ENCODE results near the gene EN2.

The EN2 gene

DNA sequence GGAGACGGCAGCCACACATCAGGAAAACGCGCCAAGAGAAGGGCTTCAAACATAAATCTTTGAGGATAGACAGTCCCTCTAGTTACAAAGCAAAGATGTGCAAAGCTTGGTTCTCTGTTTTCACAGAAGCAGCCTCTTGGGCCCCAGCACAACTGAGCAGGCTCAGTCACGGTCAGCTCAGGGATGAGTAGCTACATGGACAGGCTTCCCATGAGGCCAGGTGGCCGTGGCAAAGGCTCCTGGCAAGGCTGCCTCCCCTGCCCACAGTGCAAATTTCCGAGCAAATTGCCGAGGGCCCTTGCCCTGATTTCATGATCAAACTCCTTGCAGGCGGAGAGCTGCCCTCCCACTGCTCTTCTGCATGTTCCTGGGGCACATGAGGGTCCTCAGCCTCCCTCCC, 37.8 kb upstream of the EN2 start:
- no peak for ATAC-seq (replicated peaks)
- Mint-ChIP-seq H3K9me3 (no peaks in the 10 kb centered on the region), H3K27ac (no peak overlapping the region), H3K4me3 (no peak overlapping the region), H3K4me1 (ENCODE audit: low read depth in 2 of 2) (no peaks in the 10 kb centered on the region), H3K27me3 (peaks cover 42 to 93% of the 10 kb centered on the region in 2 donors), H3K36me3 (ENCODE audit: insufficient read depth) (no peaks in the 10 kb centered on the region)
- DNase-seq = no peak

DNA sequence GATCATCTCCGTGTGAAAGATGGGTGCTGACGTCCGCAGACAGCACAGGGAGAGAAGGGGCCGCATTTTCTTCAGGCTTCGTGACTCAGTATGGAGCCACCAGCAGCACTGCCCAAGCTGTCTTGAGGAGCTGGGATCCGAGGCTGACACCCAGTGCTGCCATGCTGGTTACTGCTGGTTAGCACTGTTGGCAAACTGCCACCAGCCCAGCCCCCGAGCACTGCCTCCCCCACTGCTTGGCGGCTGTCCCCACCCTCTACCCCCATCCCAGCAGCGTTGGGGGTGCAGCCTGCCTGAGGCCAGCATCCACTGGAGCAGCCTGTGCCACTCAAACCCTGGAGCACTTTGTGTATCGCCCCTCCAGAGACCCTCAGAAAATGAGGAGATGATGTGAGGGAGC, 35.8 kb upstream of the EN2 start:
- Mint-ChIP-seq H3K27ac (no peak overlapping the region), H3K4me1 (ENCODE audit: low read depth in 2 of 2) (no peaks in the 10 kb centered on the region), H3K27me3 (peaks cover 47 to 98% of the 10 kb centered on the region in 2 donors), H3K9me3 (no peaks in the 10 kb centered on the region), H3K4me3 (no peak overlapping the region), H3K36me3 (ENCODE audit: insufficient read depth) (no peaks in the 10 kb centered on the region)
- no peak for DNase-seq
- ATAC-seq (replicated peaks) = no peak

DNA sequence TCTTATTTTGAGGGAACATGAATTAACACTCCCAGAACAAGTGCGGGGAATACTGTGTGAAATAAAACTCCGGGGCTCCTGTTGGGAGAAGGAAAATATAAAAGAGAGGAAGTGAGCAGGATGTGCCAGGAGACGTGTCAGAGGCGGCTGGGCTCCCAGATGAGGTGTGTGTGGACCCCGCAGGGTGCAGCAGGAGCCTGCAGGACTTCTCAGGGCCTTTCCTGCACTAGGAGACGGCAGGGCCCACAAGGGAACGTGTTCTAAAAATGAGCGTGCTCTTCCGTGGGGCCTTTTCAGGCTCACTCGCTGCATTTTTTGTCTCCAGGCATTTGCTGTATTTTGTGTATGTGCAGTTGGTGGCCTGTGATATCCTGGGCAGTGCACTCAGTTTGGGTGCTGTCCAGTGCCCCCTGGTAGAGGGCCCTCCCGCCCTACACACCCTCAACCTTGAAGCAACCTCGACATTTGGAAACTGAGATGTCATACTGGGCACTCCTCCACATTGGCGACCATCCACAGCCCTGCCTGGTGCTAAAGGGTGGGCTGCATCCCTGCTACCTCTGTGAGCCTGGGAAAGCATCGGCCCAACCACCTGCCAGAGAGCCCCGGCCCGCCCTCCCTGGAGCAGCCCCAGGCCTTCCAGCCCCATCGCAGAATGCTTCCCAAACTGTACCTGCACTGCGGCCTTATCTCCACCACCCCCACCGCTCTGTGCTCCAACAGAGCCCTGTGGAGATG, 35.2 kb upstream of the EN2 start:
- Mint-ChIP-seq H3K27ac (no peak overlapping the region), H3K4me3 (no peak overlapping the region), H3K9me3 (no peaks in the 10 kb centered on the region), H3K4me1 (ENCODE audit: low read depth in 2 of 2) (no peaks in the 10 kb centered on the region), H3K36me3 (ENCODE audit: insufficient read depth) (no peaks in the 10 kb centered on the region), H3K27me3 (peaks cover 49 to 98% of the 10 kb centered on the region in 2 donors)
- ATAC-seq (replicated peaks) (no peak), DNase-seq (no peak)

DNA sequence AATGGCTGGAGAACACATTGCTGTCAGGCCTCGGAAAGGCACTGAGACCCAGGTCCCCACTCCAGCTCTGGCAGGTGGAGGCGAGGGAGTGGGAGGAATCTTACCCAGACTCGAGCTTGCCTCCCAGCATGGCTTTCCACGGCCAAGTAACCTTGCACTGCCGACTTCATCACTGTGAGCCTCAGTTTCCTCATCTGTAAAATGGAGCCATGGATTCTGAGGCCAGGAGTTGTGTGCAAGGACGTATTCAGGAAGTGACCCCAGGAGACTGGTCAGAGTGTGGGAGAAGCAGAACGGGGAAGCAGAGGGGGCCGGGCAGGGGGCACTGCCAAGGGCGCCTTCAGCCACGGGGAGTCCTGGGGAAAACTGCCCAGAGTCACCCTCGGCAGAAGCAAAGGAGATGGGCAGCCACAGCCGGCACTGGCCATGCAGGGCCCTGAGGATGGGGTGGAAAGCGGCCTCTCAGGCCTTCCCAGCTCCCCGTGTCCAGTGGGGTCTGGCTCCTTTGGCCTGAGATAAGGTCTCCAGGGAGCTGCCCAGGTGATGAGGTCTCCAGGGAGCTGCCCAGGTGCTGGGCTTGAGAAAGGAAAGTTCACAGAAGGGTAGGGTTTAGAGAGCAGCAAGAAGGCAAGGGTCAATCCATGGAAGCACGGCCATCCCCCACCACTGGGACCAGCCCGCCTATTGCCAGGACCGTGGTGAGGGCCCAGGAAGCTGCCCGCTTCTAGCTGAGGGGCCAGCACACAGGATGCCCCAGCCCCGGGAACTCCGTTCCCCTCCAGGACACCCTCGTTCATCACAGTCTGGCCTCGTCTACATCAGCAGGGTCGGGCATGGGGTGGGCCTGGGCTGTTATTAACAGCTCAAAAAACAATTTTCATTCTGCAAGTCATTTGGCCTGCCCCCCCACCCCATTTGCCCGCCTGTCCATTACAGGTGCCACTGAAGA, 34.3 kb upstream of the EN2 start:
- H3K4me1 Mint-ChIP-seq (ENCODE audit: low read depth in 2 of 2) = no peaks in the 10 kb centered on the region
- no peaks in the 10 kb centered on the region for H3K9me3 Mint-ChIP-seq
- no peaks in the 10 kb centered on the region for H3K36me3 Mint-ChIP-seq (ENCODE audit: insufficient read depth)
- no peak overlapping the region for H3K27ac Mint-ChIP-seq
- peaks cover 53 to 98% of the 10 kb centered on the region in 2 donors for H3K27me3 Mint-ChIP-seq
- no peak for DNase-seq
- H3K4me3 Mint-ChIP-seq = no peak overlapping the region
- ATAC-seq (replicated peaks) = no peak

DNA sequence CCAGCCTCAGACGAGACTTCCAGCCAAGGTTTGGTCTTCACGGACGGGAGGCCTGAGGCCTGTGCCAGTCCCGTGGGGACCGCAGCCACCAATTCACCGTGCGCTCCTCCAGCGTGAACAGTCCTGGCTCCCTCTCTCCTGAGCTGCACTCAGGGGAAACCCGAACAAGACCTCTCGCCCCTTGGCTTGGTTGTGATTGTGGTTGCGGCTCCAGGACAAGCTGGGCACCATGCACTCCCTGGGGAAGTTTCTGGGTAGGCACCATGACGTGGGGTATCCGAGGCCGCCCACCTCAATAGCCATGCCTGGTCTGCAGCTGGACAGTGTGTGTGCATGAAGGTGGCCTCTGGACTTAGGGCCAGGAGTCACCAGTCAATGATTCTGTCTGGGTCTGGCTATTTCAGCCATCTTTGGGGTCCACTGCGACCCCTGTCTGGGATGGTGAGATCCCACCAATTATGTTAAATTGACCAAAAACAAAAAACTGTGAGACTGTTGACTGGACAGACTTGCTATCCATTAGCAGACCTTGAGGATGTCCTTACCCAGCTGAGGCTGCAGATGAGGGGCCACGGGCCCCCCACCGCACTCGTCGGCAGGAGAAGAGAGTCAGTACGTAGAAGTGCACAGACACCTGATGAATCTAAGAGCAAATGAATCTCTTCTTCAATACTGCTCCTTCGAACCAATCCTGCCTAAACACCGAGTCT, 33.5 kb upstream of the EN2 start:
- H3K4me3 Mint-ChIP-seq = no peak overlapping the region
- no peaks in the 10 kb centered on the region for H3K9me3 Mint-ChIP-seq
- ATAC-seq (replicated peaks) (no peak), DNase-seq (no peak)
- H3K36me3 Mint-ChIP-seq (ENCODE audit: insufficient read depth) = no peaks in the 10 kb centered on the region
- H3K27me3 Mint-ChIP-seq = peaks cover 56 to 98% of the 10 kb centered on the region in 2 donors
- no peak overlapping the region for H3K27ac Mint-ChIP-seq
- no peaks in the 10 kb centered on the region for H3K4me1 Mint-ChIP-seq (ENCODE audit: low read depth in 2 of 2)

DNA sequence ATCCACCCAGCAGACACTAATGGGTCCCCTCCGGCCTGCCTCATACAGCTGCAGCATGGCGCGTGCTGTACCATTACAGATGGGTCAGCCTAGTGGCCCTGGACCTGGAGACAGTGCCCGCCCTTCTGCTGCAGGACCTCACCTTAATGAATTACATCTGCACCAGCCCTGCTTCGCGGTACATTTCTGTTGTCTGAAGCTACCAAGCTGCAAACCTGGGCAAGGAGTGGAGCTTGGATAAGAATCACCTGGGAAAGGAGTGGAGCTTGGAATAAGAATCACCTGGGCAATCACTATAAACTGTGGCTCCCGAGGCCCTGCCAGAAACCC, 33.0 kb upstream of the EN2 start:
- H3K4me3 Mint-ChIP-seq = no peak overlapping the region
- DNase-seq = no peak
- no peak overlapping the region for H3K27ac Mint-ChIP-seq
- no peaks in the 10 kb centered on the region for H3K36me3 Mint-ChIP-seq (ENCODE audit: insufficient read depth)
- H3K9me3 Mint-ChIP-seq = no peaks in the 10 kb centered on the region
- H3K27me3 Mint-ChIP-seq = peaks cover 58 to 98% of the 10 kb centered on the region in 2 donors
- no peaks in the 10 kb centered on the region for H3K4me1 Mint-ChIP-seq (ENCODE audit: low read depth in 2 of 2)
- ATAC-seq (replicated peaks) = no peak

DNA sequence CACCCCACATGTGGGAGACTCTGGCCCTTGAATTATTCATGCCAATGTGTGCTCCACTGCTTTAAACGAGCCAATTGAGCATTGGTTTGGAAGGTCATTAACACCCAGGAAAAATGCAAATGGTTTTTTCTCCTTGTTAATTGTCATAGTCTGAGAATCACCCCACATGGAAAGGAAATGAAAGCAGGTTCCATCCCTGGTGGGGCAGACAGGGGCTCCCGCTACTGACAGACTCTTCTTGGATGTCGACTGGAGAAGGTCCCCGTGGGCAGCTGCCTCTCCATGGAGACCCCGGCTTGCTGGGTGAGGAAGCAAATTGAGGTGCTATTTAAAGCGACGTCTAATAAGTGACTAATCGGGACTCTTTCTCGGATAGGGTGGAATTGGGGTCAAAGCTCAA, 32.0 kb upstream of the EN2 start:
- DNase-seq (no peak), ATAC-seq (replicated peaks) (no peak)
- Mint-ChIP-seq H3K4me1 (ENCODE audit: low read depth in 2 of 2) (no peaks in the 10 kb centered on the region), H3K4me3 (no peak overlapping the region), H3K9me3 (no peaks in the 10 kb centered on the region), H3K27ac (no peak overlapping the region), H3K27me3 (peaks cover 58 to 98% of the 10 kb centered on the region in 2 donors), H3K36me3 (ENCODE audit: insufficient read depth) (no peaks in the 10 kb centered on the region)

DNA sequence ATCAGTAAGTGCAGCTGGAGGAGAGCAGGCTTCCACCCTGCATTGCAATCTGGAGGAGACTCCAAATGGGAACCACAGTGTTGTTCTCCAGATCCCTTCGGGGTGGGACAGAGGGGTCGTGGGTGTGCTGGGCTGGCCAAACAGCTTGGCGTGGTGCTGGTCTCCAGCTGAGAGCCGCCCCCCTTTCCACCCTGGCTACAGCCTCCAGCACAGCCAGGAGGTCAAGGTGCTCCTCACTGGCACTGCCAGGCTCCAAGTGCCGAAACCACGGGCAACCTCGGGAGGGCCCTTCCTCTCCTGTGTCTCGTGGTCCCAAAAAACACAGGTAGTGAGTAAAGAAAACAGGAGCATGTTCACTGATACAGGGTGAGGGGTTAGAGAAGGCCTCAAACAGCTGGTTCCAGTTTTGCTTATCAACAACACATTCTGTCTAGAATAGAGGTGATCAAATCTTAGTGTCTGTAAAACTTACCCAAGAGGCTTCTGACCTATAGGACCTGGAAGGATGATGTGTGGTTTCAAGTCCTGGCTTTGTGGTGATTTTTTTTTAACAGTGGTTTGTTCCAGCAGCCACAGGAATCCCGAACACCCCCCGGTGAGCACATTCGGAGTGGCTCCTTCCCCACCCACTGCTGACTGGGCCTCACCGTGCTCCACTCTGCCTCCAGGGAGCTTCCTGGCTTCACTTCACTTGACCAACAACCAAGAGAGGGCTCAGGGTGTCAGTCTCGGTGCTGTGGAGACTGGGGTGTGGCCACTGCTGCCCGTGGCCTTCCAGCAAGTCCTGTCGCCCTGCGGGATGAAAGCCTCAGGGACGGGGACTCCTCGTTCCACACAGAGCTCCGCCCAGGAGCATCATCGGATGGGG, 31.2 kb upstream of the EN2 start:
- no peak for ATAC-seq (replicated peaks)
- H3K36me3 Mint-ChIP-seq (ENCODE audit: insufficient read depth) = no peaks in the 10 kb centered on the region
- DNase-seq = no peak
- H3K4me1 Mint-ChIP-seq (ENCODE audit: low read depth in 2 of 2) = no peaks in the 10 kb centered on the region
- H3K27me3 Mint-ChIP-seq = peaks cover 59 to 98% of the 10 kb centered on the region in 2 donors
- no peak overlapping the region for H3K4me3 Mint-ChIP-seq
- H3K9me3 Mint-ChIP-seq = no peaks in the 10 kb centered on the region
- H3K27ac Mint-ChIP-seq = no peak overlapping the region

DNA sequence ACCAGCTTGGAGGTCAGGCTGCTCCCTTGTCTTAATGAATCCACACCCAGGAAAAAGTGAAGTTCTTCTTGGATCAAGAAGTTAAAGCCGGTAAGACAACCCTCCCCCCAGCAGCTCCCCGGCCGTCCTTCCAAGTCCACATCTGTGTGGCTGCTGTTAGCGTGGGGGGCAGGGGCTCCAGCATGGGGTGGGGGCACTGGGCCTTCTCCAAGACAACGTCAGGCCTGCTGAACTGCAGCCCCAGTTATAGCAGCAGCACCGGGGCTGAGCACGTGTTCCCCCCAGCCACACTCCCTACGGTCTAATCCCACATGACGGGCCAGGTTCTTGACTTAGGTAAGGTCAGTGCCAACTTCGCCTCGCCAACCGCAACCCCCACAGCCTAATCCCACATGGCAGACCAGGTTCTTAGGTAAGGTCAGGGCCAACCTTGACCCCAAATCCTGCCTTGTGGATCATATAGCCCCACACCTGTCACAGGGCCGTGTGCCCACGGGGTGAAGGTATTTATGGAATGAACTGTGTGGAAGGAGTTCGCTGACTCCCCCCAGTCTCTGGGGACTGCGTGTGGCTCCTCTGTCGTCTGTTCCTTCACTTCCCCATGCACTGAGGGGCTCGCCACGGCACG, 30.4 kb upstream of the EN2 start:
- ATAC-seq (replicated peaks) (no peak), DNase-seq (no peak)
- H3K36me3 Mint-ChIP-seq (ENCODE audit: insufficient read depth) = no peaks in the 10 kb centered on the region
- H3K4me3 Mint-ChIP-seq = no peak overlapping the region
- peaks cover 65 to 96% of the 10 kb centered on the region in 2 donors for H3K27me3 Mint-ChIP-seq
- no peaks in the 10 kb centered on the region for H3K4me1 Mint-ChIP-seq (ENCODE audit: low read depth in 2 of 2)
- H3K27ac Mint-ChIP-seq = no peak overlapping the region
- no peaks in the 10 kb centered on the region for H3K9me3 Mint-ChIP-seq

DNA sequence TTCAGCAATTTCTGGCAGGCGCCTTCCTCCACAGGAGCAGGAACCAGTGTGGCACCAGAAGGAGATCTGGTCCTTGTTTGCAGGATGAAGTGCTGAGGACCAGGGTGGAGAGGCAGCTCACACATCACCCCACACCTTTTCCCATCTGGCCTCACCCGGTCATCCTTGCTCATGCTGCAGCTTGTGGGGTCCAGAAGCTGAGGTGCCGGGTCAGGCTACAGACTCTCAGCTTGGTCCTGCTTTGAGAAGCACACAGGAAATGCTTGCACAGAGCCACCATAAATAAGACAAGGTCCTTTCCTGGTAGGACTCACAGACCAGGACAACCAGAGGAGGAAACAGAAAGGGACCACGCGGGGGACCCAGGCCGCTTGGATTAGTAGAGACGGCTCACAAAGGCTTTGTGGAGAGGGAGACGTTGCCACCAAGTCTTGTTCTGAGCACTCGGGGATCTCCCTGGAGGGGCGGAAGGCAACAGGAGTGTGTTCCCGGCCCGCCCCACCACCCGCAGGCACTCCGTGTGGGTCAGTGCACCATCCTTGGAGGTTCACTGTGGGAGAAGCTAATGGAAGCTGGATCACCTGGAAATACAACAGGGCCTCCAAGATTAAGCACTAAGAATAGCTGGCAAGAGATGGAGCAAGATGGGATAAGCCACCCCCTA, 29.6 kb upstream of the EN2 start:
- DNase-seq (no peak), ATAC-seq (replicated peaks) (no peak)
- no peak overlapping the region for H3K27ac Mint-ChIP-seq
- no peaks in the 10 kb centered on the region for H3K4me1 Mint-ChIP-seq (ENCODE audit: low read depth in 2 of 2)
- no peaks in the 10 kb centered on the region for H3K36me3 Mint-ChIP-seq (ENCODE audit: insufficient read depth)
- H3K27me3 Mint-ChIP-seq = peaks cover 62 to 92% of the 10 kb centered on the region in 2 donors
- peaks cover 0 to under 1% of the 10 kb centered on the region in 2 donors for H3K9me3 Mint-ChIP-seq
- no peak overlapping the region for H3K4me3 Mint-ChIP-seq

DNA sequence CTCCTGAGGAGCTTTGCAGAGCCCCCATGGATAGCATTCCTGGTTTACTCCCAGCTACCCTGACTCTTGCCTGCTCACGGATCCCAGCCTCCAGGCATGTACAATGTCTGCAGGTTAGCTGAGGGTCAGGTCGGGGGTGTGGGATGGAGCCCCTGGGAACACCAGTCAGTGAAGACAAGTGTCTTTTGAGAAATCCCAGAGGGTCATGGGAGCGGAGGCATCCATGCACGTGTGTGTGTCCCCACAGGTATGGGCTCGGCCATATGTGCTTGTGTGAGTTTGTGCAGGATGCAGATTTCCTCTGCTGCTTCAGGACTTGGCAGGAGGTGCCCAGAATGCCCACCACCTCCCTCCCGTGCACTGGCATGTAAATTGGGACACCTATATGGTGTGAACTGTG, 28.3 kb upstream of the EN2 start:
- ATAC-seq (replicated peaks) (no peak), DNase-seq (no peak)
- peaks cover 0 to 1% of the 10 kb centered on the region in 2 donors for H3K9me3 Mint-ChIP-seq
- peaks cover 59 to 92% of the 10 kb centered on the region in 2 donors for H3K27me3 Mint-ChIP-seq
- no peaks in the 10 kb centered on the region for H3K4me1 Mint-ChIP-seq (ENCODE audit: low read depth in 2 of 2)
- H3K4me3 Mint-ChIP-seq = no peak overlapping the region
- no peak overlapping the region for H3K27ac Mint-ChIP-seq
- no peaks in the 10 kb centered on the region for H3K36me3 Mint-ChIP-seq (ENCODE audit: insufficient read depth)

DNA sequence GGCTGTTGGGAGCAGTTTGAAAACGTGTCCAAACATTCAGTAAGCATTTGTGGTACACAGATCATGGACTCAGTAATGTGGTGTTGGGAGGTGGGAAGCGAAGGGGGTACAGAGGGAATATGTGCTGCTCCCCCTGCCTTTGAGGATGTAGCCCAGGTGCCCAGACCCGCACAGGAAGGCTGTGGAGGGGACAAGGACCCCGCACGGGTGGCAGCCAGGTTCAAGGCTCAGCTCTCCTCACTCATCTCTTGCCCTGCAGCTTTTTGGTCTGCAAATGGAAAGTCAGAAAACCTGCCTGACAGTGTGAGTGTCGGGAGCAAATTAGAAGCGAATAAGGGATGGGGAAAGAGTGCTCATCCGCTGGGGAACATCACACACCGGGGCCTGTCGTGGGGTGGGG, 27.3 kb upstream of the EN2 start:
- H3K27ac Mint-ChIP-seq = no peak overlapping the region
- H3K4me1 Mint-ChIP-seq (ENCODE audit: low read depth in 2 of 2) = no peaks in the 10 kb centered on the region
- H3K9me3 Mint-ChIP-seq = peaks cover 0 to 1% of the 10 kb centered on the region in 2 donors
- no peaks in the 10 kb centered on the region for H3K36me3 Mint-ChIP-seq (ENCODE audit: insufficient read depth)
- ATAC-seq (replicated peaks) (no peak), DNase-seq (no peak)
- peaks cover 52 to 89% of the 10 kb centered on the region in 2 donors for H3K27me3 Mint-ChIP-seq
- H3K4me3 Mint-ChIP-seq = no peak overlapping the region

Measured in effector memory CD8-positive, alpha-beta T cell (primary cell).